Spleen (tissue), 7 donors: ENCODE results near the gene PNMA3.
"Not testable (repeated sequence)": the region's sequence is repeated elsewhere in the genome, so short reads cannot be mapped to it uniquely, and the experiment has no call there.

Experiments used
- POLR2A ChIP-seq, 3 donors: fragments of 450-650 bp; IDR thresholded peaks; one replicate each; pipeline ENCODE4 v1.5.1; 2017; ENCODE audit warnings: antibody characterized with exemption in 3 of 3, mild to moderate bottlenecking in 1 of 3
- TF ChIP-seq, protein P1 (sequence below), 11 experiments: fragments of 200-600 bp in 7 of 11; fragments of 450-650 bp in 4 of 11; sonication (generic) in 4 of 11; IDR thresholded peaks in 8 of 11; conservative IDR thresholded peaks in 3 of 11; 1 replicate in 7 of 11; 2 replicates in 4 of 11; pipeline versions ENCODE4 v1.4.0 to v1.8.0; 2016 to 2021; ENCODE audit warnings: antibody characterized with exemption in 11 of 11, inconsistent platforms in 4 of 11, mild to moderate bottlenecking in 1 of 11
- donor health status: DM: no; HTN: no; CAD: no; lungs with moderate emphysema.
- donor health status: DM: no; HTN: no; CAD: no.
- donor health status: DM: no; HTN: no; CAD: no.

DNA sequence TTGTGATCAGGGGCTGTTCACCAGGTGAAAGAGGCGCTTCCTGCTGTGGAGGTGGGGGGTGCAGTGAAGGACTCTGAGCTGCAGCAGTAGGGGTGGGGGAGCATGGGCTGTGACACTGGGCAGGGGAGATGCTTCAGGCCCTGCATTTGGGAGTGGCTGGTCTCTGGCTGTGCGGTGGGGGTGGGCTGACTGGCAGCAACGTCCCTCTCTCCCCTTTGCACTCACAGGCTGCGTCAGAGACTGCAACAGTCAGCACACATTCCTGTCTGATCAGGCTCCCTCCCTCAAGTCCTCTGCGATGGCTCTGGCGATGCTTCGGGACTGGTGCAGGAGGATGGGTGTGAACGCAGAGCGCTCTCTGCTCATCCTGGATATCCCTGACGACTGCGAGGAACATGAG, 27.8 kb upstream of the PNMA3 start:
- TF ChIP-seq, protein P1, sequence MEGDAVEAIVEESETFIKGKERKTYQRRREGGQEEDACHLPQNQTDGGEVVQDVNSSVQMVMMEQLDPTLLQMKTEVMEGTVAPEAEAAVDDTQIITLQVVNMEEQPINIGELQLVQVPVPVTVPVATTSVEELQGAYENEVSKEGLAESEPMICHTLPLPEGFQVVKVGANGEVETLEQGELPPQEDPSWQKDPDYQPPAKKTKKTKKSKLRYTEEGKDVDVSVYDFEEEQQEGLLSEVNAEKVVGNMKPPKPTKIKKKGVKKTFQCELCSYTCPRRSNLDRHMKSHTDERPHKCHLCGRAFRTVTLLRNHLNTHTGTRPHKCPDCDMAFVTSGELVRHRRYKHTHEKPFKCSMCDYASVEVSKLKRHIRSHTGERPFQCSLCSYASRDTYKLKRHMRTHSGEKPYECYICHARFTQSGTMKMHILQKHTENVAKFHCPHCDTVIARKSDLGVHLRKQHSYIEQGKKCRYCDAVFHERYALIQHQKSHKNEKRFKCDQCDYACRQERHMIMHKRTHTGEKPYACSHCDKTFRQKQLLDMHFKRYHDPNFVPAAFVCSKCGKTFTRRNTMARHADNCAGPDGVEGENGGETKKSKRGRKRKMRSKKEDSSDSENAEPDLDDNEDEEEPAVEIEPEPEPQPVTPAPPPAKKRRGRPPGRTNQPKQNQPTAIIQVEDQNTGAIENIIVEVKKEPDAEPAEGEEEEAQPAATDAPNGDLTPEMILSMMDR (IDR thresholded peaks at IDR 0.05 in 8 of 11, conservative IDR thresholded peaks at IDR 0.05 in 3 of 11): not testable (repeated sequence)
- TF ChIP-seq POLR2A (IDR thresholded peaks at IDR 0.05): not testable (repeated sequence)
